Liver (tissue), 9 donors: ENCODE results near the gene MGAT5. TPM values are rescaled to one million over a fixed set of nuclear protein-coding genes. Genes with fewer than 3 reads are reported as not detected.

Experiments
- DNase-seq: peaks from one replicate; pipeline ENCODE4 v3.0.0-alpha.2; 2017; ENCODE audit warnings: low spot score
- H3K27ac ChIP-seq, 2 donors: one replicate each; pipeline ENCODE4 v1.7.0; 2013; ENCODE audit warnings: inconsistent platforms in 2 of 2, low read length in 2 of 2, control low read depth in 1 of 2, low read depth in 1 of 2, mild to moderate bottlenecking in 1 of 2
- H3K27me3 ChIP-seq, 4 donors: one replicate each; pipeline versions ENCODE4 v1.6.1 to v1.7.0; 2013; ENCODE audit warnings: low read length in 3 of 4, inconsistent platforms in 1 of 4, mild to moderate bottlenecking in 1 of 4, moderate library complexity in 1 of 4; ENCODE audit not compliant: control insufficient read depth in 4 of 4, insufficient read depth in 4 of 4
- H3K36me3 ChIP-seq, 4 donors: one replicate each; pipeline versions ENCODE4 v1.6.1 to v1.7.0; 2013; ENCODE audit warnings: low read length in 3 of 4, mild to moderate bottlenecking in 3 of 4, low read depth in 1 of 4, moderate library complexity in 1 of 4; ENCODE audit not compliant: control insufficient read depth in 4 of 4, insufficient read depth in 3 of 4
- H3K4me1 ChIP-seq, 4 donors: one replicate each; pipeline versions ENCODE4 v1.6.1 to v1.7.0; 2013; ENCODE audit warnings: low read length in 3 of 4, mild to moderate bottlenecking in 3 of 4, moderate library complexity in 1 of 4; ENCODE audit not compliant: control insufficient read depth in 4 of 4, insufficient read depth in 4 of 4
- H3K4me3 ChIP-seq, 3 donors: one replicate each; pipeline versions ENCODE4 v1.6.1 to v1.7.0; 2013; ENCODE audit warnings: low read length in 3 of 3, control low read depth in 1 of 3, low read depth in 1 of 3, mild to moderate bottlenecking in 1 of 3
- H3K9ac ChIP-seq, 2 donors: one replicate each; pipeline ENCODE4 v1.7.0; 2013; ENCODE audit warnings: low read length in 2 of 2, mild to moderate bottlenecking in 2 of 2, moderate library complexity in 2 of 2, control low read depth in 1 of 2, low read depth in 1 of 2
- H3K9me3 ChIP-seq, 4 donors: one replicate each; pipeline versions ENCODE4 v1.6.1 to v1.7.0; 2013; ENCODE audit warnings: low read length in 3 of 4; ENCODE audit not compliant: control insufficient read depth in 4 of 4
- ATF3 ChIP-seq: IDR thresholded peaks from 2 replicates; pipeline ENCODE4 v1.6.1; 2016; ENCODE audit warnings: antibody characterized with exemption
- EGR1 ChIP-seq, 2 donors: IDR thresholded peaks; 2 replicates each; pipeline ENCODE4 v1.6.1; 2016 to 2018; ENCODE audit warnings: antibody characterized with exemption in 2 of 2, low read depth in 2 of 2
- GABPA ChIP-seq, 2 donors: IDR thresholded peaks in 1 of 2; conservative IDR thresholded peaks in 1 of 2; 2 replicates each; pipeline ENCODE4 v1.6.1; 2016; ENCODE audit warnings: antibody characterized with exemption in 2 of 2, mild to moderate bottlenecking in 1 of 2, moderate library complexity in 1 of 2
- HNF4G ChIP-seq: IDR thresholded peaks from 2 replicates; pipeline ENCODE4 v1.6.1; 2016; ENCODE audit warnings: antibody characterized with exemption
- JUND ChIP-seq, 2 donors: IDR thresholded peaks; 2 replicates each; pipeline ENCODE4 v1.6.1; 2016; ENCODE audit warnings: antibody characterized with exemption in 2 of 2
- MAX ChIP-seq: IDR thresholded peaks from 2 replicates; pipeline ENCODE4 v1.6.1; 2016; ENCODE audit warnings: antibody characterized with exemption
- NR2F2 ChIP-seq: IDR thresholded peaks from 2 replicates; pipeline ENCODE4 v1.6.1; 2016; ENCODE audit warnings: antibody characterized with exemption
- RAD21 ChIP-seq, 2 donors: IDR thresholded peaks; 2 replicates each; pipeline ENCODE4 v1.6.1; 2016; ENCODE audit warnings: antibody characterized with exemption in 2 of 2, mild to moderate bottlenecking in 2 of 2
- REST ChIP-seq: IDR thresholded peaks from 2 replicates; pipeline ENCODE4 v1.6.1; 2016; ENCODE audit warnings: antibody characterized with exemption, mild to moderate bottlenecking
- RXRA ChIP-seq, 2 donors: IDR thresholded peaks; 2 replicates each; pipeline ENCODE4 v1.6.1; 2017 to 2018; ENCODE audit warnings: antibody characterized with exemption in 2 of 2, mild to moderate bottlenecking in 1 of 2
- SP1 ChIP-seq: IDR thresholded peaks from 2 replicates; pipeline ENCODE4 v1.6.1; 2018; ENCODE audit warnings: antibody characterized with exemption, mild to moderate bottlenecking
- TAF1 ChIP-seq: conservative IDR thresholded peaks from 2 replicates; pipeline ENCODE4 v1.6.1; 2016; ENCODE audit warnings: antibody characterized with exemption, mild to moderate bottlenecking
- YY1 ChIP-seq: IDR thresholded peaks from 2 replicates; pipeline ENCODE4 v1.6.1; 2016; ENCODE audit warnings: antibody characterized with exemption, mild to moderate bottlenecking
- ZBTB33 ChIP-seq: IDR thresholded peaks from 2 replicates; pipeline ENCODE4 v1.6.1; 2016; ENCODE audit warnings: antibody characterized with exemption
- WGBS: extraction: QIAGEN DNeasy Blood & Tissue Kit; methylation state at CpG from one replicate; pipeline ENCODE4 v1.1.7; 2013; 5-methylcytosine and 5-hydroxymethylcytosine counted together
- polyA plus RNA-seq, 2 donors: library from polyadenylated mRNA; stranded (reverse) in 1 of 2; unstranded in 1 of 2; fragments of 200-250 nt in 1 of 2; fragments of >200 nt in 1 of 2; fragmentation: Nextera tagmentation in 1 of 2; extraction: Ambion mirVana in 1 of 2; gene quantifications; one replicate each; pipeline versions ENCODE4 v1.2.1 to v1.2.3, GENCODE V29; 2013 to 2015
- total RNA-seq, 2 donors: library from RNA; depleted of rRNA; stranded (reverse); fragments of >200 nt; gene quantifications; one replicate each; pipeline ENCODE4 v1.2.3, GENCODE V29; 2014
- donor health status: healthy.
- donor health status: healthy.
- donor health status: healthy.
- donor health status: healthy.
- donor health status: healthy.

Gene MGAT5
- total and polyA plus RNA-seq, 4 donors = 1.8 to 12.7 (median 5.6) TPM

- no peaks in the 10 kb centered on the region for H3K9me3 ChIP-seq
Observed at GRCh38 chr2:134441153-134441863, 187.4 kb downstream of the MGAT5 start.

GRCh38 chr2:134443814-134444480 is 190.1 kb downstream of the MGAT5 start:
- 91% methylated on average over 11 of the region's 11 CpGs for WGBS
- Histone ChIP-seq H3K9ac (no peak overlapping the region), H3K9me3 (no peaks in the 10 kb centered on the region), H3K4me3 (no peak overlapping the region), H3K36me3 (peaks cover 0 to 5% (median 3%) of the 10 kb centered on the region in 4 donors), H3K27ac (no peak overlapping the region), H3K4me1 (peaks cover 0 to 8% (median 2%) of the 10 kb centered on the region in 4 donors), H3K27me3 (no peaks in the 10 kb centered on the region)
- no peak for DNase-seq
- TF ChIP-seq RAD21 (IDR thresholded peaks at IDR 0.05) (no peak), EGR1 (IDR thresholded peaks at IDR 0.05; ENCODE audit: low read depth in 2 of 2) (no peak), REST (no peak), ZBTB33 (no peak), TAF1 (no peak), NR2F2 (no peak), SP1 (no peak), MAX (no peak), HNF4G (no peak), YY1 (no peak), ATF3 (no peak)

More at GRCh38 chr2:134441153-134441863, 187.4 kb downstream of the MGAT5 start:
- no peaks in the 10 kb centered on the region for H3K27me3 ChIP-seq
- TF ChIP-seq JUND (IDR thresholded peaks at IDR 0.05) (no peak), RXRA (IDR thresholded peaks at IDR 0.05) (no peak), GABPA (IDR thresholded peaks at IDR 0.05 in 1 of 2, conservative IDR thresholded peaks at IDR 0.05 in 1 of 2) (no peak)
- H3K9ac ChIP-seq = no peak overlapping the region
- peaks cover 0 to 8% (median 2%) of the 10 kb centered on the region in 4 donors for H3K4me1 ChIP-seq
- H3K36me3 ChIP-seq = peaks cover 0 to 3% (median 2%) of the 10 kb centered on the region in 4 donors
- H3K4me3 ChIP-seq = no peak overlapping the region
- no peak for DNase-seq
- WGBS = 98% methylated on average over 11 of the region's 11 CpGs
- no peak overlapping the region for H3K27ac ChIP-seq
